ENCODE data around the gene TRIM17.
"Not testable (repeated sequence)": the region's sequence is repeated elsewhere in the genome, so short reads cannot be mapped to it uniquely, and the experiment has no call there.

GRCh38 chr1:228433337-228434053, 16.8 kb upstream of the TRIM17 start:
- not testable (repeated sequence) for TF ChIP-seq CTCF (IDR thresholded peaks at IDR 0.05 in 8 of 11, conservative IDR thresholded peaks at IDR 0.05 in 3 of 11); POLR2A (IDR thresholded peaks at IDR 0.05); POLR2AphosphoS5 (IDR thresholded peaks at IDR 0.05)
